ENCODE measurements around the gene PRUNE1.

- TF ChIP-seq CTCF (IDR thresholded peaks at IDR 0.05; ENCODE audit: low read length) (no peak), EZH2phosphoT487 (IDR thresholded peaks at IDR 0.05; ENCODE audit: low read length) (no peak)
Observed at GRCh38 chr1:151056149-151056548, 47.9 kb downstream of the PRUNE1 start.
